Left forelimb (tissue), 1 donor: Measurements from ENCODE around the gene ZBTB32.

ENCODE experiments used
- DNase-seq: peaks from one replicate; pipeline ENCODE4 v3.0.0-alpha.2; 2018; ENCODE audit warnings: low spot score

The ZBTB32 gene

DNA sequence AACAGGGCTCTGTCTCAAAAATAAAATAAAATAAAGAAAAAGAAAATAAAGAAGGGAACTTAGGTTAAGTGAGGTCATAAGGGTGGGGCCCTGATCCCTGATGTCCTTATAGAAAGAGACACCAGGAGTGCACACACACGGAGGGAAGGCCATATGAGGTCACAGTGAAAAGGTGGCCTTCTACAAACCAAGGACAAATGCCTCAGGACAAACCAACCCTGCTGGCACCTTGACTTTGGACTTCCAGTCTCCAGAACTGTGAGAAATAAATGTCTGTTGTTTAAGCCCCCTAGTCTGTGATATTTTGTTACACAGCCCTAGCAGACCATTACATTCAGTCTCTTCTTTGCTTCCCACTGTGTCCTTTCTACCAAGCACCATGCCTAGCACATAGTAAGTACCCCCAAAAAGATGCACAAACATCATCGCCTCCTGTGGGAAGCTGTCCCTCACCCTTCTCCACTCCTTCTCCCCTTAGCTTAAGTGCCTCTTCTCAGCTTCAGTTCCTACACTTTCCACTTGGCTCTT lies 8.4 kb upstream of the ZBTB32 start:
- DNase-seq, result no peak

DNA sequence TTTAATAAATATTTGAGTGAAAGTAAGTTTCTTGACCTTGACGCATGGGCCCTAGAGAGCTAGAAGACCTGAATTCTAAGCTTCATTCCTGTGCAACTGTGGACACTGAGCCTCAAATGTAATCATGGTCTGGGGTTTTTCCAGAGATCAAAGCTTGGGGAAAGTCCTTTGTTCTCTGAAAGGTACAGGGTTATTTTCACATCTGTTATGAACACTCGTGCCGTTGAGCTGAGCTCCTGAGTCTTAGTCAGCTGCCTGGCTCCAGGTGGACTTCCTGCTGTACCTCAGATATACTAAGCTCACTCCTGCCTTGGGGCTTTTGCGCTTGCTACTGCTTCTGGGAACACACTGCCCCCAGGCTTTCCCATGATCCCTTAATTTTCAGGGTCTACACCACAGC lies 7.5 kb upstream of the ZBTB32 start:
- DNase-seq, result no peak

- peak; percentile 89 for DNase-seq
Observed at GRCh38 chr19:35702223-35703012, 1.9 kb upstream of the ZBTB32 start.

GRCh38 chr19:35703343-35703742 lies 1.0 kb upstream of the ZBTB32 start:
- DNase-seq, result no peak

- DNase-seq, result no peak
Observed at GRCh38 chr19:35708391-35708790, 4.0 kb downstream of the ZBTB32 start.

- no peak for DNase-seq
Observed at GRCh38 chr19:35710784-35711723, 6.7 kb downstream of the ZBTB32 start.

DNA sequence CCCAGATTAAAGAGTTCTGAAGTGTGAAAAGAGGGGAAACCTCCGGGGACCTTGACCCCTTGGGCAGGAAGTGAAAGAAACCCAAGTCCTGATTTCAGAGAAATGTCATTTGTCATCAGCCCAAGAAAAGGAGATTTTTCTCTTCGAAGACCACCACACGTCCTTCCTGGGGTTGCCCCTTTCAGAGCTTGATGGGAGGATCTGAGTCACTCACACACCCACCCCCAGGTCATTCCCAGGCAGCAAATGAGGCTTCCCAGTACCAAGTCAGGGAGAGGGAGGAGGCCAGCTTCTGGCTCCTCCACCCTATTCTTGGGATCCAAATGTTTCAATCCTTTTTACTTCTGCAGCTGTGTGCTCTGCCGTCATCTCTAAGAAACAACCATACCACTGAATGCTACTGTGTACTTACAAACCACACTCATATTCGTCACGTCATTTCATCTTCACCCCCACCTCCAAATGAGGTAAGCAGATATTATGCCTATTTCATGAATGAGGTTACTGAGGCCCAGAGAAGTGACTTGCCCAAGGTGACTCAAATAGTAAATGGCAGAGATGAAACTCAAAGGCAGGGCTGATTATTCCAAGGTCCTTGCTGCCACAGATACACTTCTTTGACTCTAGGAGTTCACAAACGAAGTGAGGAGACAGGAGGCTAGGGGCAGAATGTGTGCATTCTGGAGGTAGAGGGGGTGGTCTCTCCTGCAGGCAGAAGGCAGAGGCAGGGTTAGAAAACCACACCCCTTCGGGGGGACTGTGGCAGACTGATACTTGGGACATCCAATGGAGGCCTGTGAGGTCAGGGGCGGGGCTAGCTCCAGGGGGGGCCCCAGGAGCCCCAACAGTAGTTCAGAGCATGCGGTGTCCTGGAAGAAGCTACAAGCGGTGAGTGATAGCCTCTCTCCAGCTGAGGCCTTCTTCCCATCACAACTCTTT lies 8.5 kb downstream of the ZBTB32 start:
- DNase-seq, result no peak

DNA sequence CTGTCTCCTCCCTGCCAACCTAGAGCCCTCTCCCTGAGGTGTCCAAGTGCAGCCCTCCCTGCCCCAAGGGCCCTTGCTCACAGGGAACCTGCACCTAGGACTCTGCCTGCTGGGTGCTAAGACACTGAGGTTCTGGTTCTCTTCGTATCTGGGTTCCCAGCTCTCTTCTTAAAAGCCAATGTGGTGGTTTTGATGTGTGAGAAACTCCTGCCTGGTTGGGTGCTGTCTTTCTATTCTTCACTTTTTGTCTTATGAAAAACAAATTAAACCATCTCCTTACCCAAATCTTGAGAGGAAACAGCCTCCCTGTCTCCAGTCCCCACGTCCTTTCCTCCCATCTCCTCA lies 9.1 kb downstream of the ZBTB32 start:
- no peak for DNase-seq

DNA sequence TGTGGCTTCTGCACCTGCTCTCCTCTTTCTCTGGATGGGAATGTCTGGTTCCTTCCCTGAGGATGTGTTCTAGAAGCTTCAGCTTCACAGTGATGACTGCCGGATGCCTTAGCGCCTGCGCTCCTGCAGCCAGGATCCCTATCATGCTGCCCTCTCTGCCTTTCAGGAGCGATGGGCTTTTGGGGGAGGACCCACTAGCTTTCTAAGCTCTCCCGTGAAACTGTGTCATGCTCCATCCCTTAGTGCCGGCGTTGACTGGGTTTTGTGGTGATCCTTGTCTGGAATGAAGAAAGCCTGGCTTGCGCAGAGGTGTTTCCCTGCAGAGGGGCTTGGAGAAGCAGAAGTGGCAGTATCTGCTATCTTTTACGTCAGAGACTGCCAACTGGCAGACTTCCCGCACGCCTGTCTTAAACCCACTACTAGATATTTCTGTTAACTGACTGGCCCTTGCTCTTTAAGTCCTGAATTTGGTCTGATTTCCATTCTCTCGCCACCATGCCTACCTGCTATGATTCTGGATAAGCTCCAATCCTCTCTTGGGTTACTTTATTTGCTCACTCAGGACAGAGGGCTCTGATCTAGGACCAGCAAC lies 9.6 kb downstream of the ZBTB32 start:
- no peak for DNase-seq

- no peak for DNase-seq
Observed at GRCh38 chr19:35714601-35715354, 10.4 kb downstream of the ZBTB32 start.

DNA sequence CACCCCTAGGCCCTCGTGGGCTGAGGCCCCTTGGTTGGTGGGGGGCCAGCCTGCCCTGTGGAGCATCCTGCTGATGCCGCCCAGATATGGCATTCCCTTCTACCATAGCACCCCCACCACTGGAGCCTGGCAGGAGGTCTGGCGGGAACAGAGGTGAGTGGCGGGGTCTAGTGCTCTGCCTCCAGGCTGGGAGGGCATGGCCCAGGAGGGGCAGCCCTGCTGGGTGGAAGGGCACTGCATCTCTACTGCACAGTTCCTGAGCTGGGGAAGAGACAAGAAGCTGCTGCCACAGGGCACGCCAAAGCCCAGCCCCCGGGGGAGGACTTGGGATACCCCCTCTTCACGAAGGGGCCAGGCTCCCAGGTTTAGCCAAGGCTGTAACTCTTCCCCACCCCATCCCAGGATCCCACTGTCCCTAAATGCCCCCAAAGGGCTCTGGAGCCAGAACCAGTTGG lies 11.0 kb downstream of the ZBTB32 start:
- DNase-seq, result no peak

DNA sequence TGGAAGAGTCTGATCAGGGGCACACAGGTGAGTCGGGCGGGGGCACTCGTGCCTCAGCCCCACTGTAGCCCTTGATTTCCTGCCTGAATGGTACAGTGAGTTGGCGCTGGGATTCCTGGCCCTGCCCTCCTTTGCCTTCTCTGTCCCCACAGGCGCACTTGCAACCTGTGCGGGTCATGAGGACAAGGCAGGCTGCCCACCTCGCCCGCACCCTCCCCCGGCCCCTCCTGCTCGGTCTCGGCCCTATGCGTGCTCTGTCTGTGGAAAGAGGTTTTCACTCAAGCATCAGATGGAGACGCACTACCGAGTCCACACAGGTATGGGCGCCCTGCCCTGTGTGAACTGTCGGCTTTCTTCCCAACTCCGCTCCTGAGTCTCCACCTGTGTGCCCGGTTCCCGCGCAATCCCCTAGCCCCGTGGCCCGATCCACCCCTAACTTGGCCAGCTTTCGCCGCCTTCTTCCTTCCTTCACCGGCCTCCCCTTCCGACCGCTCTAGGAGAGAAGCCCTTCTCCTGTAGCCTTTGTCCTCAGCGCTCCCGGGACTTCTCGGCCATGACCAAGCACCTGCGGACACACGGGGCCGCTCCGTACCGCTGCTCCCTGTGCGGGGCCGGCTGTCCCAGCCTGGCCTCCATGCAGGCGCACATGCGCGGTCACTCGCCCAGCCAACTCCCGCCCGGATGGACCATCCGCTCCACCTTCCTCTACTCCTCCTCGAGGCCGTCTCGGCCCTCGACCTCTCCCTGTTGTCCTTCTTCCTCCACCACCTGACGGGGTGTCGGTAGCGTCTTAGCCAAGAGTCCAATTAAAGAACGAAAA lies 11.8 kb downstream of the ZBTB32 start:
- no peak for DNase-seq

DNA sequence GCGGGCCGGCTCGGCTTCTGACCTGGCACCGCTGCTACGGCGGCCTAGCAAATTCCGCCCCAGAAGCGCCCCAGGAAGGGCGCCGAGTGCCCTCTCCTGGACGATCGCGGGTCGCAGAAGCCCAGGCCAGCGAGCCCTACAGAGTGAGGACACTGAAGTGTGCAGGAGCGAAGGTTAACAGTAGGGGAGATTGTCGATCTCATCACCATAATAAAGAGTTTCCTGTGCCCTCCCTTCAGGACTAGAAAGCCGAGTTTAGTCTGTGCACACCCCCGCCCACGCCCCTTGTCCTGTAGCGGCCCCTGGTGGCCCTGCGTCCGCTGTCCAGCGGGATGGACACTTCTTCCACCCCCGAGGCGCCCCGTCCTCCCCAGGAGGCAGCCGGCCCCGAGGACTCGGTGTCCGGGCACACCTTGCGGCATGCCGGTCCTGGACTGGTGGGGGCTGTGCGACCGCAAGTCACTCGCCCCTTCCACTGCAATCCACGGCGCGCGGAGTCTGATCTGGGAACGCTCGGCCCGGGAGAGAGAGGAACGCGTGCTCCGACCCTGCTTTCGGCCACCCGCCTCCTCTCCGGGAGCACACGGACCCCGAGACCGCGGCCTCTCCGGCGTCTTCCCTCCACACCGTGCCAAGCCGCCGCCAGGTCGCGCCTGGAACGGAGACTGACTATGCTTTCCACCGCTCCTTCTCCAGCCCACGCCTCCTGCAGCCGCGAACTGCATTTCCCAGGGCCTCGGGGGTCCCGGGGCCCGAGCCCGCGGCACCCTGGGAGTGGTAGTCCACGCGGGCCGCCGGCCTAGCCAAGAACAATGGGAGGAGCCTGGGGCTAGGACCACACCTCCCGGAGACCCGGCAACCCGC lies 12.7 kb downstream of the ZBTB32 start:
- DNase-seq, result peak; percentile 88

DNA sequence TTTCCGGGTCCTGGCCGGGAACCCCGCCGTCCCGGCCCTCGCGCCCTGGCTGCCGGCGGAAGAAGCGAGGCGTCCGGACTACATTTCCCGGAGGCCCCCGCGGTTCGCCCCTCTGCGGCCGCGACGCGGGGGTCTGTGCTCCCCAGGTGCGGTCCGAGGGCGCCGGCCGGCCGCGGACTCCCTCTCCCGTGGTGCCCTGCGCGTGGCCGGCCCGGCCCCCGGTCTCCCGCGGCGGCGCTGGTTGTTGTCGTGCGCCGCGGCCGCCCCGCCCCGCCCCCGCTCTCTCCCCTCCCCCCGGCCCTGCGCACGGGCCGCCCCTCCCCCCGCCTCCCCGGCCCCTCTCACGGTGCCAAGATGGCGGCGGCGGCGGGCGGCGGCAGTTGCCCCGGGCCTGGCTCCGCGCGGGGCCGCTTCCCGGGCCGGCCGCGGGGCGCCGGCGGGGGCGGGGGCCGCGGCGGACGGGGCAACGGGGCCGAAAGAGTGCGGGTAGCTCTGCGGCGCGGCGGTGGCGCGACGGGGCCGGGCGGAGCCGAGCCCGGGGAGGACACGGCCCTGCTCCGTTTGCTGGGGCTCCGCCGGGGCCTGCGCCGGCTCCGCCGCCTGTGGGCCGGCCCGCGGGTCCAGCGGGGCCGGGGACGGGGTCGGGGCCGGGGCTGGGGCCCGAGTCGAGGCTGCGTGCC lies 13.4 kb downstream of the ZBTB32 start, which contains the start of gene KMT2B:
Gene KMT2B (plus strand): TSS at position 339 of the 680 bp plus-strand sequence. CDS start 16 bp downstream, at position 355.
- DNase-seq, result peak; percentile 98

DNA sequence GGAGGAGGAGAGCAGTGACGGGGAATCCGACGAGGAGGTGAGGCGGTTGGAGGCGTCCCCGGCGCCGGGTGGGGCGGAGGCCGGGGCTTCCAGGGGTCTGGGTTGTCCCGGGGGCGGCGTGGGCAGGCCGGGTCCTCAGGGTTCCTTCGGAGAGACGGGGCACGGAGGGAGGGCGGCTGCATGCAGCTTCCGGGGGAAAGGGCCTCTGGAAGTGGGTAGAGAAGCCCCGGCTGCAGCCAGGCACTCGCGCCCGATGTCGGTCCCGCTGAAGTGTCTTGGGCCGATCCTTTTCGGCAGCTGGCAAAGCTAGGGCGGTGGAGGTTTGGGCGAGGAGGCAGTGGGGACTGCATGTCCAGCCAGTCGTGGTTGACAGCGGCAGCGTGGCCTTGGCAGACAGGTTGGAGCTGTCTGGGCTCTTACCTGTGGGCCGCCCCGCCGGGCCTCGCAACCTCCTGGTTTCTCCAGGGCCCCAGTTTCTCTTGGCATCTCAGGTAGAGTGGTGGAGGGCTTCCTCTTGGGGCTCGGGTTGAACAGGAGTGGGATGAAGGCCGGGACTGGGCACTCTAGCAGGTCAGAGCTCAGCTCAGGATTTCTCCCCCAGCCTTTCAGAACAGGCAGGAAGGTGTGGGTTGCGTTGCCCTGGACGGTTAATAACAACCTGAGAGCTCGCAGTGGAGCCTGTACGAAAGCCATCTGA lies 14.1 kb downstream of the ZBTB32 start:
- no peak for DNase-seq

DNA sequence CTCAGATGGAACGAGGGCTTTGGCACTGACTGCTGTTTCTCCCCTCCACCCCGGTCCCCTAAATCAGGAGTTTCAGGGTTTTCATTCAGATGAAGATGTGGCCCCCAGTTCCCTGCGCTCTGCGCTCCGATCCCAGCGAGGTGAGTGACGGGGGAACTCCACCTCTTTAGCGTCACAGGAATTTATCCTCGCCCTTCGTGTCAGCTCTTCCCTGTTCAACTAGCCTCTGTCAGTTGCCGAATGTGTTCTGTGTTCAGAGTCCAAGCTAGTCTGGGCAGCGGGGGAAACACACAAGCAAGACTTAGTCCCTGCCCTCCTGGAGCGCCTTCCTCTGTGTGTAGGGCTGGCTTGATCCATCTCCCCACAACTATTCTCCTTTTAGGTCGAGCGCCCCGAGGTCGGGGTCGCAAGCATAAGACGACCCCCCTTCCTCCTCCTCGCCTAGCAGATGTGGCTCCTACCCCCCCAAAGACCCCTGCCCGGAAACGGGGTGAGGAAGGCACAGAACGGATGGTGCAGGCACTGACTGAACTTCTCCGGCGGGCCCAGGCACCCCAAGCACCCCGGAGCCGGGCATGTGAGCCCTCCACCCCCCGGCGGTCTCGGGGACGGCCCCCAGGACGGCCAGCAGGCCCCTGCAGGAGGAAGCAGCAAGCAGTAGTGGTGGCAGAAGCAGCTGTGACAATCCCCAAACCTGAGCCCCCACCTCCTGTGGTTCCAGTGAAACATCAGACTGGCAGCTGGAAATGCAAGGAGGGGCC lies 15.2 kb downstream of the ZBTB32 start:
- DNase-seq, result no peak

DNA sequence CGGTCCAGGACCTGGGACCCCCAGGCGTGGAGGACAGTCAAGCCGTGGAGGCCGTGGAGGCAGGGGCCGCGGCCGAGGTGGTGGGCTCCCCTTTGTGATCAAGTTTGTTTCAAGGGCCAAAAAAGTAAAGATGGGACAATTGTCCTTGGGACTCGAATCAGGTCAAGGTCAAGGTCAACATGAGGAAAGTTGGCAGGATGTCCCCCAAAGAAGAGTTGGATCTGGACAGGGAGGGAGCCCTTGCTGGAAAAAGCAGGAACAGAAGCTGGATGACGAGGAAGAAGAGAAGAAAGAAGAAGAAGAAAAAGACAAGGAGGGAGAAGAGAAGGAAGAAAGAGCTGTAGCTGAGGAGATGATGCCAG lies 15.8 kb downstream of the ZBTB32 start:
- no peak for DNase-seq
